IPS-NIHi11 (cell line): ENCODE results near the gene ZNF879.
A peak's percentile ranks its signal among the peaks of the same experiment; 100 is the strongest.

Source experiments
- DNase-seq: peaks from one replicate; pipeline ENCODE4 v3.0.0; 2012; ENCODE audit warnings: mixed read lengths, low spot score

Gene ZNF879

GRCh38 chr5:179023528-179024189 is at the start of gene ZNF879:
Gene ZNF879 (plus strand): TSS chr5:179023804. CDS start chr5:179025005, 1,201 bp downstream.
- peak; percentile 92 for DNase-seq

- no peak for DNase-seq
These were observed 42.2 kb upstream of the ZNF879 start for GRCh38 chr5:178981381-178981780.

GRCh38 chr5:178982941-178983340 is 40.7 kb upstream of the ZNF879 start:
- DNase-seq = no peak

- no peak for DNase-seq
These were observed 39.9 kb upstream of the ZNF879 start for GRCh38 chr5:178983728-178984127.

- no peak for DNase-seq
These were observed 39.2 kb upstream of the ZNF879 start for GRCh38 chr5:178984145-178985072.

GRCh38 chr5:178986326-178986960 is 37.2 kb upstream of the ZNF879 start:
- no peak for DNase-seq

GRCh38 chr5:178988436-178989220 is 35.0 kb upstream of the ZNF879 start:
- DNase-seq = no peak

- no peak for DNase-seq
These were observed 34.3 kb upstream of the ZNF879 start for GRCh38 chr5:178989311-178989710.

GRCh38 chr5:178990491-178990890 is 33.1 kb upstream of the ZNF879 start:
- no peak for DNase-seq

- no peak for DNase-seq
These were observed 32.1 kb upstream of the ZNF879 start for GRCh38 chr5:178991190-178992145.

- DNase-seq = no peak
These were observed 31.2 kb upstream of the ZNF879 start for GRCh38 chr5:178992291-178992895.

- DNase-seq = no peak
These were observed 30.3 kb upstream of the ZNF879 start for GRCh38 chr5:178993236-178993765.

- no peak for DNase-seq
These were observed 29.5 kb upstream of the ZNF879 start for GRCh38 chr5:178993955-178994579.

- peak; percentile 65 for DNase-seq
These were observed 28.8 kb upstream of the ZNF879 start, which contains the start of gene GRM6 for GRCh38 chr5:178994580-178995340. Gene GRM6 (minus strand): TSS chr5:178995320. CDS start chr5:178994944, 376 bp downstream.

GRCh38 chr5:178995341-178995690 is 28.3 kb upstream of the ZNF879 start:
- DNase-seq = no peak

- DNase-seq = no peak
These were observed 27.4 kb upstream of the ZNF879 start for GRCh38 chr5:178996156-178996555.

- no peak for DNase-seq
These were observed 26.4 kb upstream of the ZNF879 start for GRCh38 chr5:178997191-178997590.

- DNase-seq = no peak
These were observed 25.2 kb upstream of the ZNF879 start for GRCh38 chr5:178998441-178998840.

GRCh38 chr5:179006564-179006963 is 17.0 kb upstream of the ZNF879 start:
- no peak for DNase-seq
